Stimulated activated CD8-positive, alpha-beta memory T cell treated with anti-CD3 and anti-CD28 coated beads, Interleukin-12 subunit alpha, Interleukin-12 subunit beta, amount 100 ng/mL, for 4 hours (primary cell): ENCODE results near the gene SLF2.
"Not testable (repeated sequence)": the region's sequence is repeated elsewhere in the genome, so short reads cannot be mapped to it uniquely, and the experiment has no call there.

Experiments used
- DNase-seq: peaks from one replicate; pipeline ENCODE4 v3.0.0-alpha.2; 2020; ENCODE audit warnings: low read depth

The SLF2 gene

DNA sequence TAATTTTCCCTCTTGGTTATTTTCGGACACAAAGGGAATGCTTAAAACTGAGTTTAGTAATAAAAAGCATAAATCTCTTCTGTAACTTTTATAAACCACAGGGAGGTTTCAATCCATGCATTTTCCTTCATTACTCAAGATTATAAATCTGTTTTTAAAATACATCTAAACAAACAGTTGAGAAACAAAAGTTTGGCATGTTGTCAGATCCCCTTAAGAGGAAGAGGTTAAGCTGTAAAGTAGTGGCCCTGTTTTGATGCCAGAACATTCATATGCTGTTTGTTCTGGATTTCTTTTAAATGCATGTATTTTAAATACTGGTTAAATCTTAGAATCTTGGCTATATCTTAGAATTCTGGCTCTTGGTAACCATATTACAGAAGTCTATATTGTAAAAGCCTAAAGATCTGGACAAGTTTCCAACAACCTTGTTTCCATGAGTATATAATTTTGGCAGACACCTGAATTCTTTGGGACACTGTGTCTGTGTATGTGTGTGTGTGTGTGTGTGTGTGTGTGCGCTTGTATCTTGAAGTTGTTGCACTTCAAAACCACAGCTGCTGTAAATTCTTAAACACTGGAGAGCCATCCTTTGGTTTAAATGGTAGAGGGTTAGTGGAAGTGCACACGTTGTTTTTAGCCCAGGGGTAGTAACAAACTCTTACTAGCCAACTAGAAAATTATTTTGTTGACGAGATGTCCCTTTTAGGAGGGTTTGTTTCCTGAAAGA is 49.8 kb downstream of the SLF2 start:
- DNase-seq: no peak

DNA sequence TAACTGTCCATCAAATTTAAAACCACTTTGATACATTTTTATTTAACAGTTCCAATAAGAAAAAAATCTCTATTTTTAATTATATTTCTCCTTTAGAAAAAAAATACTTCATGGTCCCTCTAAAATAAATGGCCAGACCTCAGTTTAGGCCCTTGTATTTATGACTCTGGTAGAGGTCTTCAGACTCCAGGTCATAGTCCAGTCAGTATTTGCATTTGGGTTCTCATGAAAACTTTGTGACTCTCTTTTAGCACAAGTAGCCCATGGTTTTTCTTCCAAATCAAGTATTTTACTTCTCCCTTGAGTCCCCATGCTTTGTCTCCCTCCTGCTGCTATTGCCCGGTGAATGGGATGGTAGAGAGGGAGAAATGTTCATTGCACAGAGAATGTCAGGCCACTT is 51.1 kb downstream of the SLF2 start:
- no peak for DNase-seq

DNA sequence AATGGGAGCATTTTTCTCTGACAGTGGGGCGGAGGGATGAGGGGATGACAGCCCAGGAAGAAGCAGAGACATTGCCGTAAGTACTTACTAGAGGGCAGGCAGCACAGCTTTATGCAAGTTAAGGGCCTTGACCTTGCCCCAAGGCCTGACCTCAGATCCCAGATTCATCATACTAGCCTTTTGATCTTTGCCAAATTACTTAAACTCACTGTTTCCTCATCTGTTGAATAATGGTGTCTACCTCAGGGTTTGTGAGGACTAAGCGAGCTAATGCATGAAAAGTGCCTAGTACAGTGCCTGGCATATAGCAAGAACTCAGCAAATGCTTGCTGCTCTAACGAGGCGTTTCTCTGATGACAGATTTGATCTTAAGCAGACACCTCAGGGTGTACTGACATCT is 53.1 kb downstream of the SLF2 start:
- DNase-seq: no peak

DNA sequence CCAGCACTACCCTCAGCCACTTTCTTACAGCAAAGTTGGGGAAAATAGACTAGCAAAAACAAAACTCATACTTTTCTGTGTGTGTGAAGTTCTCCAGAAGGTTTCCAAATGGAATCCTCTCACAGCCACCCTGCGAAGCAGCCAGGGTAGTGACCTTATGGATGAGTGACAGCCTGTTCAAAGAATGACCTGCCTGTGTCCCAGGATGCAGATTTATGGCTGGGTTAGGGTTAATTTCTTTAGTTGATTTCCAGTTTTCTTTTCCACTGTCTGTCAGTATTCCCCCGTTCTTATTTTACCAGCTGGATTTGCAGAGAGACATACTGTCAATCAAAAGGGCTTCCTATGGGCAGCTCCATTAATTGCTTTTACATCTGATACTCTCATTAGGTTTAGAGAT is 54.1 kb downstream of the SLF2 start:
- DNase-seq: no peak

DNA sequence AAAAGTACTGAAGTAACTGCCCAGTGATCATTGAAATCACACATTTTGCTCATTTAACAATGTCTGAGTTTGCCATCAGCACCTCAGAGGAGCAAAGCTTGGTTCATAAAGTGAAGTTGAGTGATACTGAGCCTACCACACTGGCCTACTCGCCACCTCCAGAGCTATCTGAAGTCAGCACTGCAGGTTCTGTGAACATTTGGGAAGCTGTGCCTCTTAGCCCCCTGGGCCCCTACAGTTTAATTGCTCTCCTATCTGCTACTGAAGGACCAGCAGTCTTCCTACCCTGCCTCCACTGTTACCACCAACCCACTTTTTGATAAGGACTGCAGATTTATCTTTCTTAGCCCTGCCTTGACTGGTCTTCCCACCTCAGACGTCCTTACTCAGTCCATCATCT is 54.6 kb downstream of the SLF2 start:
- DNase-seq: no peak

DNA sequence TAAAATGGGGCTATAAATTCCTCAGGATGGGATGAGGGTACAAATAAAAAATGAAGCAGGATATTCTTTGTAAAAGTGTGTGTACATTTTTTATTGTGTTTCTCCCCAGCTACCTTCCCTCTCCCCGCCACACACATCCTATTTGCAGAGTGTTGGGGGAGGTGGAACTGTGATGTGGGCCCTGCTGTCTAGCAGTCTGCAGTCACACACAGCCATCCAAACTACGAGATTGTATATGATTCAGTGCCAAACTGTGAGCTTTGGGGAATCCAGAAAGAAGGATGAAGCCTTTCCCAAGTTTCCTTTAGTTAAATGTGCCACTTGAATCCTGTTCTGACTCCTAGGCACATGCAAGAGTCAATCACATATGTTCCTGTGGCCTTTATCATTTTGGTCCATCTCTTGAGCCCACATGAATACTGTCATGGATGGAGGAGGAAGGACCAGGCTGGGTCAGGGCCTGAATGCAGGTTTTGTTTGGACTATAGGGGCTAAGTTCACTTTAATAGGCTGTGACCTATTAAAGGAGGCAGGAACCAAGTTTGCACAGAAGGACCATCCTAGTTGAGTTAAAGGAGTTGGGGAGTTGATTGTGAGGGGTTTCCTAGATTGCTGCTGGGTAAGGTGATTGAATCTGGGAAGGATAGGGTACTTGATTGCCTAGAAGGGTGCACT is 55.4 kb downstream of the SLF2 start:
- DNase-seq: no peak

DNA sequence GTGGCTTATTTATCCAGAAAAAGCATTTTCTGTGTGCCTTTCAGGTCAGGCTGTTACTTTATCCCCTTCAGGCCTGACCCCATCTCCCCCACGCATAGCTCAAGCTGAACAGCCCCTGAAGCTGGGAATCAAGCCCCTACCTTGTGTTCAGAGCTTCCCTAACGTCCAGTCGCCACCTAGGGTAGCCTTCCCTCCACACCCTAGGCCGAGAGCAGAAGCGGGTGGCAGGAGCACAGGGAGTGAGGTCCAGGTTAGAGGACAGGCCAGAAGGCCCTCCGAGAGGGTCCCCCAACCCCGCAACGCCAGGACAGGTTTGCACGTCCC is 56.1 kb downstream of the SLF2 start:
- DNase-seq: no peak

DNA sequence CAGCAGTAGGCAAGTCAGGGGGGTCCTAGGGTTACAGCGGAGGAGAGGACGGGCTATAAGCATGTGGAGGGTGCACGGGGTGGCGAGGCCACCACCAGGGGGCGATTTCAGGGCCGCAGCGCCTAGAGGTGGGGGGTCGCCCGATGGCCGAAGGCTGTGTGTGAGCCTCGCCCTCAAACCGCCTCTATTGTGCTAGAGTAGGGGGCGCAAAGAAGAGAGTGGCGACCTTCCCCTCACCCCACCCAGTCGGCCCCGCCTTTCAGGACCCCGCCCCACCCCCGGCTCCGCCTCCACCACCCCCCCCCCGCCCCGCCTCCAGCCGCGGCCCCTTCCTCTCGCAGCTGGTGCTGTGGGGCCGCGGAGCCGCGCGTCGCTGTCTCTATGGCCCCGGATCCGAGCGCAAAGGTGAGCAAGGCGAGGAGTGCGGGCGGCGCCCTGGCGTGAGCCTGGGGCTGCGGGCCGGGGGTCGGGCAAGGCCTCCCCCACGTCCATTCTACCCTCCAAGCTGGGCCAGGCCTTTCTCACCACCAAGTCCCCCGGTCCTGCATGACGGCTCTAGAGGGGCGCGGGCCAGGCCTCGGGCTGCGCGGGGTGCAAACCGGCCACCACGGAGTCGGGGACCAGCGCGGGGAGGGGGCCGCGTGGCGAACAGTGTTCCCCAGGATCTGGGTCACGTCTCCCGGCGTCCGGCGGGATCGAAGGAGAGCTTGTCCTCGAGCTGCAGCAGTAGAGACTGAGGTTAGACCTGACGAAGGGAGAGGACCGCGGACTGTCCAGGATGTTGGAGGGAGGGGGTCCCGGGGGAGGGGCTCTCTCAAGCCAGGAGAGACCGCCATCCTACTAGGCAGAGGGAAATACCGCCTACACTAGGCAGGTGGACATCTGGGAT is 56.7 kb downstream of the SLF2 start, which contains the start of gene SEMA4G:
Gene SEMA4G (plus strand): TSS at position 318 of the 889 bp plus-strand sequence. CDS start 3,409 bp downstream, outside the sequence.
- DNase-seq: no peak

DNA sequence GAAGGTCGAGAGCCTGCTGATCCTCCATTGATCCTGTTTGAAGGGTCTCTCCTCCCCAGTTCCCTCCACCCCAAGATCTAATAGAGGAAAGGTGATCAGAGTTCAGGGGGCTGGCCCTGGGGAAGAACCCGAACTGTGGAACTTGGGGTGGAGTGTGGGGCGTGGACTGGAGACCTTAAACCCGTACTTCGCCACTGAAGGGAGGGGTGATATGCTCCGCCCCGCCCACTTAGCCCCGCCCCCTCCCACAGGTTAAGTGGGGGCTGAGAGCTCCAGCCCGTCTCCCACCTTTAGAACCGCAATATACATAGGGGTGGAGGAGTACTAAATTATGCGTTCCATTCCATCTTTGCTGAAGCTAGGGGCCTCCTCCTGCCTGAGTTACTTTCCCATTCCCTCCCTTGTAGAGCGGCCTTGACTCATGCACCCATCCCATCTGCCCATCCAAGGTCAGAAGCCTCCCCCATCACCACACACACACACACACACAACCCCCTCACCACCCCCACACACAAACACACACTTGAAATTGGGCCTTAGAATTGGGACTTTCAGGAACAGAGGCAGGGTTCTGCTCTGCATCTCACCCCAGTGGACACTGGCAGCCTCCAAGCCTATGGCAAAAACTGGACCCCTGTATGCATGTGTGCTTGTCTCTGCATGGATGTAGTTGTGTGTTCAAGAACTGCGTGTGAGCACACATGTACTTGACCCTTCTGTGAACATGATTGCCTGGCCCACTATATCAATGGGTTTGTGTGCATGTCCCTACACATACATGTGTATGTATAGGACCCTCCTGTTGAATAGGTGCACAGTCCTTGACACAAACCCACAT is 57.5 kb downstream of the SLF2 start:
- peak; percentile 17 for DNase-seq

DNA sequence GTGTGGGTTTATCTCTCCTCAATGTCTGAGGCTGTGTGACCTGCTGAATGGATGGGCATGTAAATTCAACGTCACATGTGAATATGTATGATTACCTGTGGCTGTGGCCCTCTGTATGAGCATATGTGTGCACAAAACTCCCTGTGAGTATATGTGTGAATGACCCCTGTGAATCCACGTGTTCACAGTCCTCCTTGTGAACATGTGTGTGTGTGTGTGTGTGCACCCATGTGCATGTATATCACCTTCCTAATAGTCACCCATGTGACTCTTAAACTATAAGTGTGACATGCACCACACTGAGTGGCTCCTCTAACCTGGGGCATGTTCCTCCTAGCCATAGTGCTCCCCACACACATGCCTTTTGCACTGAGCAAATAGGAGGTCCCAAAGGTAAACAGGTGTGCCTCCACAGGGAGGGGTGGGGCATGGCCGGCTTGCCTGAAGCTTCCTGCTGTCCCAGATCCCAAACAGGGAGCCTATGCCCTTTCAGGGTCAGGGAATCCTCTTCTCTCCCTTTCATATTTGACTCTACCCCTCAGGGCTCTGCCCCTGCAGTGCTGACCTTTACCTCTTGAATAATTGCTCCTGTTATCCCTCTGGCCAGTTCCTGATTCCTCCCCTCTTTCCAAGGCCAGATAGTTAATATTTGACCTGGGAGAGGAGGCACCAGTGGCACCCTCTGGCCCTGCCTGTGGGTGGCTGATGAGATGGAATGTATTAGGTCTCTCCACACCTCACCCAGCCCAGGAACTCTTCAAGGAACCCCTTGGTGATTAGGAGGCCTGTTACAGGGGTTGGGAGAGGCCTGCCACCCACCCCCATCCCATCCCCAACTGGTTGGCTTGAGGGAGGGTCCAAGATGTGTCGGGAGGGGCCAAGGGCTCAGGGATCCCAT is 58.4 kb downstream of the SLF2 start:
- no peak for DNase-seq

DNA sequence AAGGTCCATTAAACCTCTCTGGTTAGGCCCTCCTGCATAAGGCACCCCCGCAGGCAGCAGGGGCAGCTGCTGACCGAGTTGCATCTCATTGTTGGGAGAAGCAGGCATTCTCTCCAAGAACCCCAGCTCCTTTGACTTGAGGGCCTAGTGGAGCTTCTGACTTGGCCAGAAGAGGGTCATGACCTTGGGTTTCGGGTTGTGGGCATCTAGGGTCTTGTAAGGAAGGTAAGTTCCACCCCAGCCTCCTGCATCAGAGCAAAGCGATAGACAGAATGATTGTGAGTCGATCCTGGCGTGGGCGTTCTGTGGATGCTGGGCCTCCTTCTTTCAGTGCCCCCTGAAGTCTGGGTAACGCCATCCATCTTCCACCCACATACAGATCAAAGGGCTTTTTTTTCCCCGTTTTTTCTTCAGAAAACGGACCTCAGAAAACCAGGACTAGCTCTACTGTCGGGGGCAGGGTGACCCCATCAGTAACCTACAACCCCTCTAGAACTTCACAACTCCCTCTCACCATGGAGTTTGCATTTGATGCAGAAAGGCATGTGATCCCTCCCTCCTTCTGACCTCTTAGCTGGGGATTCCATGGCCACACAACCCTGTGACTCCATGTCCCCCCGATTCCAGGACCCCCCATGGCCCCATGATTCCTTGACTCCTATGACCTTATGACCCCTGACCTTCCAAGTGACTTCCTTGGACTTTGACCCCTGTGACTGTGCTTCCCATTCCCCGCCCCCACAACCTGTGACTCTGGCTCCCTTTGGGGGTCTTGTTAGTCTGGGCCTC is 59.5 kb downstream of the SLF2 start:
- no peak for DNase-seq

DNA sequence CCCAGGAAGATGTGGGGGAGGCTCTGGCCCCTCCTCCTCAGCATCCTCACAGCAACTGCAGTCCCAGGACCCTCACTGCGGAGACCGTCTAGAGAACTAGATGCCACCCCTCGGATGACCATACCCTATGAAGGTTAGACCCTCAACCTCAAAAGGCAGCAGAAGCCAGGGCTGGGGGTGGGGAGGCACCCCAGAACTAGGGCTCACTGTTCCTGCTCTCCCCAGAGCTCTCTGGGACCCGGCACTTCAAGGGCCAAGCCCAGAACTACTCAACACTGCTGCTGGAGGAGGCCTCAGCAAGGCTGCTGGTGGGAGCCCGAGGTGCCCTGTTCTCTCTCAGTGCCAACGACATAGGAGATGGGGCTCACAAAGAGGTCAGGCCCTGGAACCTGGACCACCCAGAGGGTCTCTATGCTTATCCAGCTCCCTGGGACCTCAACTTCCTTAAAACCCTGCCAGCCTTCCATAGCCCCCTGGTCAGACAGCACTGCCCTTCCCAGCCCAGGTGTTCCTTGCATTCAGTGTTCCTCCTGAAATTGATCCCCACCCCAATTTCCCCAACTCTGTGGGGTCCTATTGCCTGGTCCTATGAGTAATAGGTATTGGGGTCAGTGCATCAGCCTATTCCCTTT is 60.3 kb downstream of the SLF2 start:
- no peak for DNase-seq

DNA sequence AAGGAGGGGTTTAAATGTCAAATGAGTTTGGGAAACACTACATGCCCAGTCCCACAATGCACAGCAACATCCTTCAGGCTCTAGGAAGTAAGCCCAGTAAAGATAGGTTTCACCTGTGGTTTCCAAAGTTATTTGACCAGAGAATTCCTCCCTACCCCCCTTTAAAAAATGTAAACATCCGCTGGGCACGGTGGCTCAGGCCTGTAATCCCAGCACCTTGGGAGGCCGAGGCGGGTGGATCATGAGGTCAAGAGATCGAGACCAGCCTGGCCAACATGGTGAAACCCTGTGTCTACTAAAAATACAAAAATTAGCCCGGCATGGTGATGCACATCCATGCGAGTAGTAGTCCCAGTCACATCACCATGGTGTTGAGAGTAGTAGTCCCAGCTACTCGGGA is 62.6 kb downstream of the SLF2 start:
- DNase-seq: not testable (repeated sequence)

DNA sequence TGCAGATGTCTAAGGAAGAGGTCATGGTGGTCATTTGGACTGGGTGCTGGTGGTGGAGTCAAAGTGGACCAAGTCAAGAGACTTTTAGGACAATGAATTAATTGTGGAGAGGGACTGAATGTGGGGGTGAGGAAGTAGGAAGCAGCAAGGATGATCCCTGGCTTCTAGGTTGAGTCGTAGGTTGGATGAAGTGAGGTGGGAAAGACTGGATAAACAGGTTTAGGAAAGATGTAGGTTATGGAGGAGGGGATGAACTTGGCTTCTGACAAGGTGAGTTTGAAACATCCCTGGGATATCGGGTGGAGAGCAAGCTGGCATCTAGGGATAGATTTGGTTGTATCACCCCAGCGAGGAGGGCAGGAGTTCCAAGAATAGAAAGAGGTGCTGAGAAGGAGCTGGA is 64.1 kb downstream of the SLF2 start:
- no peak for DNase-seq

DNA sequence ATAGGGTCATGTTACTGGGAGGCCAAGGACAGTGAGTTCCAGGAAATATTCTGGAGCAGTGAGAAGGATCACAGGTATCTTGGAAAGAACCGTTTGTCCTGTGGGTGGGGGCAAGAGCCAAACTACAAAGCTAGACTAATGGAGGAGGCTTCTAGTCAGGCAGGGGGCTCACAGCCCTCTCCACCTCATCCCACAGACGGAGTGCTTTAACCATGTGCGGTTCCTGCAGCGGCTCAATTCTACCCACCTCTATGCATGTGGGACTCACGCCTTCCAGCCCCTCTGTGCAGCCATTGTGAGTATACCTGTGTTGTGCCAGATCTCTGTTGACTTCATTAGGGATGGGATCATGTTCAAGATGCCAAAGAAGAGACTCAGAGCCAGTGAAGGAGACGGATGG is 64.7 kb downstream of the SLF2 start:
- no peak for DNase-seq

DNA sequence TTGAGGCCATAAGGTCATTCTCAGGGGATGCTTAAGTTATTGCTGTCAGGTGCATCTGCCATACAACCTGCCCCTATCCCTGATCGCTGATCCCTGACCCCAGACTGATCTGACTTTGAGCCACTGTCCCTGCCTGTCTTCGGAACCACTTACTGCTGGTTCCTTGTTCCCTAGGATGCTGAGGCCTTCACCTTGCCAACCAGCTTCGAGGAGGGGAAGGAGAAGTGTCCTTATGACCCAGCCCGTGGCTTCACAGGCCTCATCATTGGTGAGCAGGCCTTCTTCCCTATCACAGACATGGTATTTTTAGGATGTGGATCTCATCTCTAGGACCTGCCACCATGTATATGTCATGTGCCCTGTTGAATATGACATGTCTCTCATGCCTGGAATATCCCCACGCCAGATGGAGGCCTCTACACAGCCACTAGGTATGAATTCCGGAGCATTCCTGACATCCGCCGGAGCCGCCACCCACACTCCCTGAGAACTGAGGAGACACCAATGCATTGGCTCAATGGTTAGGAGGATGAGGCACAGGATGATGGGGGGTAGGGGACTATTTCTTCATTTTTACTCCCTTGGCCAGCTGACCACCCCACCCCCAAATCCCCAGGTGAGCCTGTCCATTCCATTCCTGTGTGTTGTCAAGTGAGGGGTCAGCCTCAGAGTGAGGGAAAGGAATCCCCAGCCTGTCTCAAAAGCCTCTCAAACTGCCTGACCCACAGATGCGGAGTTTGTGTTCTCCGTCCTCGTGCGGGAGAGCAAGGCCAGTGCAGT is 65.5 kb downstream of the SLF2 start:
- DNase-seq: no peak

DNA sequence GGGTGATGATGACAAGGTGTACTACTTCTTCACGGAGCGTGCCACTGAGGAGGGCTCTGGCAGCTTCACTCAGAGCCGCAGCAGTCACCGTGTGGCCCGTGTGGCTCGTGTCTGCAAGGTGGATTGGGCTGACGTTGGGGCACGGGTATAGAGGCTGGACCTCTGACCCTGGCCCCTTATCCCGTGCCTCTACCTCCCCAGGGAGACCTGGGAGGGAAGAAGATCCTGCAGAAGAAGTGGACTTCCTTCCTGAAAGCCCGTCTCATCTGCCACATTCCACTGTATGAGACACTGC is 66.1 kb downstream of the SLF2 start:
- no peak for DNase-seq

DNA sequence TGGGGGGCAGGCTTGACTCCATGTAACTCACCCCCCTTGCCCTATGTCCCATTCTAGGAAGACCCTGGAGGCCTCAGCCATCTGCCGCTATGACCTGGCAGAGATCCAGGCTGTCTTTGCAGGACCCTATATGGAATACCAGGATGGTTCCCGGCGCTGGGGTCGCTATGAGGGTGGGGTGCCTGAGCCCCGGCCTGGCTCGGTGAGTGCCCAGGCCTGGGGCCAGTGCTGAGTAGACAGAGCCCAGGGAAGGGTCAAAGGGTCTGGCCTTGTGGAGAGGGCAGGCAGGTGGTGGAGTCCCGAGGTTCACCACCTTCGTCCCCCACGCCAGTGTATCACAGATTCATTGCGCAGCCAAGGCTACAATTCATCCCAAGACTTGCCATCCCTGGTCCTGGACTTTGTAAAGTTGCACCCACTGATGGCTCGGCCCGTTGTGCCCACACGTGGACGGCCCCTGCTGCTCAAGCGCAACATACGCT is 67.1 kb downstream of the SLF2 start:
- DNase-seq: no peak

DNA sequence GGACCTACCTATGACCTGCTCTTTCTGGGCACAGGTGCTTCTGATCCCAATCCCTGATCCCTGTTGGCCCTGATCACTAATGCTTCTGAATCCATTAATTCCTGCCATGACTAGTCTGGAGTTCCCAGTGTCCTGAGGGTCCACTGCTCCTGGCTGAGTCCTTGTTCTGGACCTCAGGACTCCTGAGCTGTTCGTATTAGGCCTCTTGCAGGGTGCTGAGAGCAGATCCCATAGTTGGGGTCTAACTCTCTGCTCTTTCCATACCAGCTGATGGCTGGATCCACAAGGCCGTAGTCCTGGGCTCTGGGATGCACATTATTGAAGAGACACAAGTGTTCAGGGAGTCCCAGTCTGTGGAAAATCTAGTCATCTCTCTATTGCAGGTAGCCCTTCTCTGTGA is 67.5 kb downstream of the SLF2 start:
- no peak for DNase-seq
